Measurements from ENCODE around the gene CTDSPL. TPM values are rescaled to one million over a fixed set of nuclear protein-coding genes. Genes with fewer than 3 reads are reported as not detected.

Gene CTDSPL
- total RNA-seq, 4 donors from 2014 or later: 33.4 to 72.6 (median 54.0) TPM

DNA sequence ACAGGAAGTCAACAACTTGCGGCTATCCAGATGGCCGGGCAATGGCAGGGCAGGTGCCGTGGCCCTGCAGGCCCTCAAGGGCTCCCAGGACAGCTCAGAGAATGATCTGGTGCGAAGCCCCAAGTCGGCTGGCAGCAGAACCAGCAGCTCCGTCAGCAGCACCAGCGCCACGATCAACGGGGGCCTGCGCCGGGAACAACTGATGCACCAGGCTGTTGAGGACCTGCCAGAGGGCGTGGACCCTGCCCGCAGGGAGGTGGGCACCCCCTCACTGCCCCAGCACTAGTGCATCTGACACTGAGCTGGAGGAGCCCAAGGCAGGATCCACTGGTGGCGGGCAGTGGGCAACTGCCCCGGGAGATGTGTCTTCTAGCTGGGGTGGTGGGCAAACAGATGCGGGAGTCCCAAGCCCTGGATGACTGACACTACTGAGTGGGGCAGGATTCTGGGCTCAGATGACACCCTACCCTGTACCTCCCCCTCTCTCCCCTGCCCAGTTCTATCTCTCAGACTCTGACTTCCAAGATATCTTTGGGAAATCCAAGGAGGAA lies 144.8 kb downstream of the CTDSPL start:
- TF ChIP-seq, protein P1, sequence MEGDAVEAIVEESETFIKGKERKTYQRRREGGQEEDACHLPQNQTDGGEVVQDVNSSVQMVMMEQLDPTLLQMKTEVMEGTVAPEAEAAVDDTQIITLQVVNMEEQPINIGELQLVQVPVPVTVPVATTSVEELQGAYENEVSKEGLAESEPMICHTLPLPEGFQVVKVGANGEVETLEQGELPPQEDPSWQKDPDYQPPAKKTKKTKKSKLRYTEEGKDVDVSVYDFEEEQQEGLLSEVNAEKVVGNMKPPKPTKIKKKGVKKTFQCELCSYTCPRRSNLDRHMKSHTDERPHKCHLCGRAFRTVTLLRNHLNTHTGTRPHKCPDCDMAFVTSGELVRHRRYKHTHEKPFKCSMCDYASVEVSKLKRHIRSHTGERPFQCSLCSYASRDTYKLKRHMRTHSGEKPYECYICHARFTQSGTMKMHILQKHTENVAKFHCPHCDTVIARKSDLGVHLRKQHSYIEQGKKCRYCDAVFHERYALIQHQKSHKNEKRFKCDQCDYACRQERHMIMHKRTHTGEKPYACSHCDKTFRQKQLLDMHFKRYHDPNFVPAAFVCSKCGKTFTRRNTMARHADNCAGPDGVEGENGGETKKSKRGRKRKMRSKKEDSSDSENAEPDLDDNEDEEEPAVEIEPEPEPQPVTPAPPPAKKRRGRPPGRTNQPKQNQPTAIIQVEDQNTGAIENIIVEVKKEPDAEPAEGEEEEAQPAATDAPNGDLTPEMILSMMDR (IDR thresholded peaks at IDR 0.05): no peak
- TF ChIP-seq EP300 (IDR thresholded peaks at IDR 0.05) (no peak), POLR2A (IDR thresholded peaks at IDR 0.05) (no peak), POLR2AphosphoS5 (IDR thresholded peaks at IDR 0.05) (no peak)
- no CpG with 5 or more reads among the region's 16 CpGs for WGBS, 2 donors (ENCODE audit: low coverage in 1 of 2)
- Histone ChIP-seq H3K27ac (no peak overlapping the region), H3K4me1 (peaks cover 0 to 22% (median 6%) of the 10 kb centered on the region in 3 donors), H3K9me3 (no peaks in the 10 kb centered on the region), H3K27me3 (no peaks in the 10 kb centered on the region), H3K4me3 (no peak overlapping the region), H3K36me3 (peaks cover 0 to 75% of the 10 kb centered on the region in 2 donors)
- ATAC-seq: no peak

- Histone ChIP-seq H3K4me3 (no peak overlapping the region), H3K4me1 (peaks cover 0 to 21% (median 6%) of the 10 kb centered on the region in 3 donors), H3K27me3 (no peaks in the 10 kb centered on the region), H3K27ac (no peak overlapping the region), H3K9me3 (no peaks in the 10 kb centered on the region), H3K36me3 (peaks cover 0 to 72% of the 10 kb centered on the region in 2 donors)
- WGBS, 2 donors (ENCODE audit: low coverage in 1 of 2): no CpG with 5 or more reads among the region's 7 CpGs
- no peak for ATAC-seq
- no peak for TF ChIP-seq EP300 (IDR thresholded peaks at IDR 0.05)
- TF ChIP-seq, protein P1 (IDR thresholded peaks at IDR 0.05): no peak
- no peak for TF ChIP-seq POLR2AphosphoS5 (IDR thresholded peaks at IDR 0.05)
- TF ChIP-seq POLR2A (IDR thresholded peaks at IDR 0.05): no peak
Observed at GRCh38 chr3:38007754-38008090, 146.0 kb downstream of the CTDSPL start.

DNA sequence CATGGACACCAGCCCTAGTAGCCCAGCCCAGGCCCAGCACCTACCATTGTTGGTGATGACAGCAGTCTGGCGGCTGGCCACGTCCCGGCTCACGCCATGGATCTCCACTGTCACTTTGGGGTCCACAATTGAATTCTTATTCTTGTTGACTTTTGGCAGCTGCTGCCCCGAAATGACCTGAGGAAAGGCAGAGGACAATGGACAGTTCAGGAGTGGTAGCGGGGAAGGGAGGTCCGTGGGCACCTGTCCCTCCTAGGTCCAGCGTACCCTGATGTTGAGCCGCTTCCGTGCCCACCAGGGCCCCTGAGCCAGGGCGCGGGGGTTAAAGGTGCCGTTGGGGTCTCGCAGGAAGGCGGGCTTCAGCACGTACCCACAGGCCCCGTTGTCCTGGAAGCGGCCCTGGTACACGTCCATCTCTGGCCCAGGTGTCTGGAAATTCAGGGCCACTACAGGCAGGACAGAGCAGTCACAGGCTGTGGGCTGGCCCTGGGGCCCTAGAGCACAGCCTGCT lies 146.6 kb downstream of the CTDSPL start:
- TF ChIP-seq, protein P1 (IDR thresholded peaks at IDR 0.05): no peak
- no peak for TF ChIP-seq POLR2A (IDR thresholded peaks at IDR 0.05)
- no peak for TF ChIP-seq EP300 (IDR thresholded peaks at IDR 0.05)
- no peak for TF ChIP-seq POLR2AphosphoS5 (IDR thresholded peaks at IDR 0.05)
- peaks cover 0 to 75% of the 10 kb centered on the region in 2 donors for H3K36me3 ChIP-seq
- WGBS, 2 donors (ENCODE audit: low coverage in 1 of 2): 82% methylated on average over 4 of the region's 19 CpGs; no CpG with 5 or more reads in 1 of the 2 donors

DNA sequence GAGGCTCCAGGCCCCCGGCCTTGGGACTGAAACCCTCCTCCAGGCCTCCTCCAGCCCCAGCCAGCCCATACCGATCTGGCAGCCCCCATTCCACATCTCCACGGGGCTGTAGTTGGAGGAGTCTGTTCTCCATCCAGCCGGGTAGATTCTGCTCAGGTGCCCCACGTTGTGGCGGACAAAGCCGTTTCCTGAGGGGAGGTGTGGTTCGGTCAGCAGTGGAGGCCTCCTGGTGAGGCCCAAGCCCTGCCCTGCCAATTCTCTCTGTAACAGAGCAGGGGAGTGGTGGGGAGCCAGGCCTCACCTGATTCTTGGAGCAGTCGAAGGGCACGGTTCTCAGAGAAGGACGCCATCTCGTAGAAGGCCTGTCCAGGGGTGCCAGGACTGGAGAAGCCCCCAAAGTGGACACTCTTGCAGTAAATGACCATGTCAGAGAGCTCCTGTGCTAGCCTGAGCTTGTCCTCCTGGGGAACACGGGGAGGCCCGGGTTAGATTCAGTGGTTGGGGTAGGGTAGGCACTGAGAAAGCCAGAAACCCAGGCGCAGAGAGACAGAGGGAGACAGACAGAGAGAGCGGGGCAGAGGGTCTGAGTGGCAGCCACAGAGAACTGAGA lies 147.4 kb downstream of the CTDSPL start:
- Histone ChIP-seq H3K27ac (no peak overlapping the region), H3K36me3 (peaks cover 0 to 83% of the 10 kb centered on the region in 2 donors), H3K9me3 (no peaks in the 10 kb centered on the region), H3K27me3 (no peaks in the 10 kb centered on the region), H3K4me1 (peaks cover 0 to 8% (median 1%) of the 10 kb centered on the region in 3 donors), H3K4me3 (no peak overlapping the region)
- WGBS, 2 donors (ENCODE audit: low coverage in 1 of 2): 80 to 92% methylated on average over 1 to 2 of the region's 16 CpGs
- ATAC-seq: no peak
- TF ChIP-seq, protein P1 (IDR thresholded peaks at IDR 0.05): no peak

More for the DNA sequence above, 146.6 kb downstream of the CTDSPL start:
- Histone ChIP-seq H3K4me1 (peaks cover 0 to 16% (median 6%) of the 10 kb centered on the region in 3 donors), H3K9me3 (no peaks in the 10 kb centered on the region), H3K4me3 (no peak overlapping the region), H3K27ac (no peak overlapping the region), H3K27me3 (no peaks in the 10 kb centered on the region)
- ATAC-seq: no peak
